HUES64 (cell line): ENCODE data around the gene TRAPPC5.

Source experiments
- H3K27ac ChIP-seq: 2 replicates; pipeline ENCODE4 v1.7.0; 2013; ENCODE audit warnings: low read depth, low read length, inconsistent platforms
- H3K27me3 ChIP-seq: 2 replicates; pipeline ENCODE4 v1.6.1; 2013; ENCODE audit warnings: mild to moderate bottlenecking, low read length; ENCODE audit not compliant: insufficient read depth
- H3K36me3 ChIP-seq: 2 replicates; pipeline ENCODE4 v1.6.1; 2013; ENCODE audit warnings: mild to moderate bottlenecking, low read length; ENCODE audit not compliant: insufficient read depth
- H3K4me1 ChIP-seq: 2 replicates; pipeline ENCODE4 v1.6.1; 2013; ENCODE audit warnings: mild to moderate bottlenecking, low read length, moderate library complexity; ENCODE audit not compliant: insufficient read depth
- H3K4me3 ChIP-seq: 2 replicates; pipeline ENCODE4 v1.5.1; 2013; ENCODE audit warnings: mild to moderate bottlenecking, low read length, moderate library complexity
- H3K9ac ChIP-seq: 2 replicates; pipeline ENCODE4 v1.6.1; 2013; ENCODE audit warnings: mild to moderate bottlenecking, low read depth, low read length
- H3K9me3 ChIP-seq: 2 replicates; pipeline ENCODE4 v1.6.1; 2013; ENCODE audit warnings: low read depth, low read length; ENCODE audit not compliant: insufficient read depth
- WGBS: fragments of 150-250, 120-280 bp; methylation state at CpG from one replicate; pipeline ENCODE4 v1.1.7; 2013; ENCODE audit warnings: missing lambda C conversion rate; 5-methylcytosine and 5-hydroxymethylcytosine counted together

TRAPPC5 gene

DNA sequence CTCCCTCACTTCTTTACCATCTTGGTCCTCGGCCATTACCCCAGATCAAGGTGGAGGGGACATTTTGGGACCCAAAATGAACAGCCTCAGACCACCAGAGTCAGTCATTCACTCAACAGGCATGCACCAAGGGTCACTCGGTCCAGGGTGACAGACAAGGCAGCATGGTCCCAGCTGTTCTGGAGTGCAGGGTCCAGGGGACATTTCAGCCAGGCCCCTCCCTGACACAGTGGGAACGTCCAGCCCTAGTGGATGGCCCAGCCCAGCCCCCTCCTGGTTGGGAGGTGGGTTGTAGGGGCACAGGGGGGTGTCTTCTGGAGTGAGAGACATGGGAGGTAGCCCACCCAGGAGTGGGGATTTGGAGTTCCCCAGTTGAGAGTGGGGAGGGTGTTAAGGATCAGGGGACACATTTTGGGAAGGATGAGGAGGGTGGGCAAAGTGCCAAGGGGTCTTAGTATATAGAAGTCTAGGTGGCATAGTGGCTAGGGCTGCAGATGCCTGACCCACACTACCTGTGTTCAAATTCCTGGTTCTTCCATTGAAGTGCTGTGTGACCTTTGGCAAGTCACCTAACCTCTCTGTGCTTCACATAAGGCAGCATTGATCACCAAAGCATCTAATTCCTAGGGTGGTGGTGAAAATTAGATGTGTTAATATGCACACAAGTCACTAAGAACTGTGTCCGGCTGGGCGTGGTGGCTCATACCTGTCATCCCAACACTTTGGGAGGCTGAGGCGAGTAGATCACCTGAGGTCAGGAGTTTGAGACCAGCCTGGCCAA is 23.8 kb downstream of the TRAPPC5 start:
- no peaks in the 10 kb centered on the region for H3K4me1 ChIP-seq

DNA sequence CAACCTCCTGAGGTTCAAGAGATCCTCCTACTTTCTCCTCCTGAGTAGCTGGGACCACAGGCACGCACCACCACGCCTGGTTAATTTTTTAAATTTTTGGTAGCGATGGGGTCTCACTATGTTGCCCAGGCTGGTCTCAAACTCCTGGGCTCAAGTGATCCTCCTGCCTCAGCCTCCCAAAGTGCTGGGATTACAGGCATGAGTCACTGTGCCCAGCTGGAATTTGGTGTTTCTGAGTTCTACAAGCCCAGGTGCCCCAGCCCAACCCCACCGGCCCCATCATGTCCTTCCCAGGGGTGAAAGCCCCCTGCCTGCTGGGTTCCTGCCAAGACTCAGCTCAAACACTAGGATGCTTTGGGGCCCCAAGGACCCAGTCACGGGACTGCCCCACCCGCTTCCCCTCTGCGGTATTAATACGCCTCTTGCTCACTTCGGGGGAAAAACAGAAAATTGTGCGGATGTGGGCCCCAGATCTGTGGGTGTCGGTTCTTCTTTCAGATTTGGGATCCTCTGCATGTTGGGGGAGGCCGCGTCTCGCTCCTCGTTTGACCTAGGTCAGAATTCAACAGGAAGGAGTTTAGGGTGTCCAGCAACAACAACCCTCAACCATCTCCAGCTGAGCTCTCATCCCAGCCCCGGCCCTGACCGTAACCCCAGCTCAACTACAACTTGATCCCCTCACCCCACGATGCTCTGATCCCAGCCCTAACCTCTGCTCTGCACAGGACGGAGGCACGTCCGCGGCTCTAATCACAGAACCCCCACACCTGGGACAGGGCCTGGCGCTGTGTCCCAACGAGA is 25.0 kb downstream of the TRAPPC5 start:
- H3K4me1 ChIP-seq = no peaks in the 10 kb centered on the region

More for the DNA sequence above, 23.8 kb downstream of the TRAPPC5 start:
- H3K9ac ChIP-seq = no peak overlapping the region
- H3K27ac ChIP-seq = no peak overlapping the region
- no peaks in the 10 kb centered on the region for H3K9me3 ChIP-seq
- no peaks in the 10 kb centered on the region for H3K36me3 ChIP-seq
- H3K4me3 ChIP-seq = no peak overlapping the region
- WGBS = 80% methylated on average over 6 of the region's 6 CpGs
- no peaks in the 10 kb centered on the region for H3K27me3 ChIP-seq

GRCh38 chr19:7706188-7706954 is 25.7 kb downstream of the TRAPPC5 start:
- no peaks in the 10 kb centered on the region for H3K36me3 ChIP-seq
- no peaks in the 10 kb centered on the region for H3K4me1 ChIP-seq
- WGBS = 83% methylated on average over 14 of the region's 14 CpGs
- H3K9me3 ChIP-seq = no peaks in the 10 kb centered on the region
- no peak overlapping the region for H3K9ac ChIP-seq
- no peak overlapping the region for H3K27ac ChIP-seq
- H3K4me3 ChIP-seq = no peak overlapping the region
- H3K27me3 ChIP-seq = no peaks in the 10 kb centered on the region

More for the DNA sequence above, 25.0 kb downstream of the TRAPPC5 start:
- no peak overlapping the region for H3K4me3 ChIP-seq
- no peaks in the 10 kb centered on the region for H3K27me3 ChIP-seq
- no peaks in the 10 kb centered on the region for H3K9me3 ChIP-seq
- 83% methylated on average over 21 of the region's 24 CpGs for whole genome bisulfite sequencing
- no peak overlapping the region for H3K27ac ChIP-seq
- H3K36me3 ChIP-seq = no peaks in the 10 kb centered on the region
- no peak overlapping the region for H3K9ac ChIP-seq

- H3K9ac ChIP-seq = no peak overlapping the region
- H3K36me3 ChIP-seq = no peaks in the 10 kb centered on the region
- H3K4me3 ChIP-seq = no peak overlapping the region
- H3K27me3 ChIP-seq = no peaks in the 10 kb centered on the region
- 88% methylated on average over 8 of the region's 8 CpGs for WGBS
- no peaks in the 10 kb centered on the region for H3K9me3 ChIP-seq
- no peaks in the 10 kb centered on the region for H3K4me1 ChIP-seq
- H3K27ac ChIP-seq = no peak overlapping the region
Measured at GRCh38 chr19:7706955-7707456, 26.4 kb downstream of the TRAPPC5 start.

DNA sequence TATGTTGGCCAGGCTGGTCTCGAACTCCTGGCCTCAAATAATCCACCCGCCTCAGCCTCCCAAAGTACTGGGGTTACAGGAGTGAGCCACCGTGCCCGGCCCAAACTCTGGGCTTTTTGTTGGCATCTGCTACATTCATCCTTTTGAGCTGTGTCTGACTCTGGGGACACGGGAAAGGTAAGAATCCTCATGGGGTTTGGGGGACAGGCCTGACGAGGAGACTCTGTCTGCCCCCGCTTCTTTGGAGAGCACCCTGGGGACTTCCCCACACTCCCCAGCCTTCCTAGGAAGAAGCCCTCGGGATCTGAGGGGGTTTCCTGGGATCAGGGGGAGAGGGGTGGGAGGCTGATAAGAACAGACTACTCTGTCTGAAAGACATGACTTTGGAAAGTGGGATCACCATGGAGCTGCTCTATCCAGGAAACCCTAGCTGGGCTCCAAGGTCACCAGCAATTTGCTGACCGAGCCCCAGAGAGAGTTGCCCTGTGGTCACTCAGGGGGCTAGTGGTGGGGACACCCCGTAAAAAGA is 29.4 kb downstream of the TRAPPC5 start:
- 82% methylated on average over 10 of the region's 10 CpGs for WGBS
- Histone ChIP-seq H3K4me3 (no peak overlapping the region), H3K27me3 (no peaks in the 10 kb centered on the region), H3K36me3 (no peaks in the 10 kb centered on the region), H3K9ac (no peak overlapping the region), H3K9me3 (no peaks in the 10 kb centered on the region), H3K4me1 (no peaks in the 10 kb centered on the region), H3K27ac (no peak overlapping the region)

- no peaks in the 10 kb centered on the region for H3K36me3 ChIP-seq
- H3K9me3 ChIP-seq = no peaks in the 10 kb centered on the region
- no peak overlapping the region for H3K9ac ChIP-seq
- H3K4me1 ChIP-seq = no peaks in the 10 kb centered on the region
- no peak overlapping the region for H3K4me3 ChIP-seq
- no peaks in the 10 kb centered on the region for H3K27me3 ChIP-seq
- H3K27ac ChIP-seq = no peak overlapping the region
- WGBS = 77% methylated on average over 5 of the region's 5 CpGs
Measured at GRCh38 chr19:7710616-7711015, 30.0 kb downstream of the TRAPPC5 start.

DNA sequence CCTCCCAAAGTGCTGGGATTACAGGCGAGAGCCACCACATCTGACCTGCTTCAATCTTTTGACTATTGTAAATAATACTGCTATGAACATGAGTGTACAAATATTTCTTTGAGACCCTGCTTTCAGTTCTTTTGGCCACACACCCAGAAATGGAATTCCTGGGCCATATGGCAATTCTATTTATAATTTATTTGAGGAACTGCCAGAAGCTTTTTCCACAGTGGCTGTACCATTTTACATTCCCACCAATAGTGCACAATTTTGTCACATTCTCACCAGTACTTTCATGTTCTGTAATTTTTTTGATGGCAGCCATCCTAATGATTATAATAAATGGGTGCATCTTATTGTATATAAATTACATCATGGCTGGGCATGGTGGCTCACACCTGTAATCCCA is 35.0 kb downstream of the TRAPPC5 start:
- H3K4me1 ChIP-seq = no peaks in the 10 kb centered on the region
- no peak overlapping the region for H3K9ac ChIP-seq
- WGBS = 100% methylated on average over 1 of the region's 1 CpG
- H3K9me3 ChIP-seq = no peaks in the 10 kb centered on the region
- no peaks in the 10 kb centered on the region for H3K27me3 ChIP-seq
- no peaks in the 10 kb centered on the region for H3K36me3 ChIP-seq
- no peak overlapping the region for H3K4me3 ChIP-seq
- H3K27ac ChIP-seq = no peak overlapping the region

- Histone ChIP-seq H3K27me3 (no peaks in the 10 kb centered on the region), H3K4me3 (no peak overlapping the region), H3K4me1 (no peaks in the 10 kb centered on the region), H3K9ac (no peak overlapping the region), H3K27ac (no peak overlapping the region), H3K9me3 (no peaks in the 10 kb centered on the region), H3K36me3 (no peaks in the 10 kb centered on the region)
- WGBS = 82% methylated on average over 1 of the region's 1 CpG
Measured at GRCh38 chr19:7716762-7717161, 36.1 kb downstream of the TRAPPC5 start.

- H3K9ac ChIP-seq = no peak overlapping the region
- H3K36me3 ChIP-seq = no peaks in the 10 kb centered on the region
- H3K4me3 ChIP-seq = no peak overlapping the region
- H3K9me3 ChIP-seq = no peaks in the 10 kb centered on the region
- H3K4me1 ChIP-seq = no peaks in the 10 kb centered on the region
- no peak overlapping the region for H3K27ac ChIP-seq
- 79% methylated on average over 8 of the region's 8 CpGs for WGBS
- no peaks in the 10 kb centered on the region for H3K27me3 ChIP-seq
Measured at GRCh38 chr19:7718668-7719067, 38.0 kb downstream of the TRAPPC5 start.

DNA sequence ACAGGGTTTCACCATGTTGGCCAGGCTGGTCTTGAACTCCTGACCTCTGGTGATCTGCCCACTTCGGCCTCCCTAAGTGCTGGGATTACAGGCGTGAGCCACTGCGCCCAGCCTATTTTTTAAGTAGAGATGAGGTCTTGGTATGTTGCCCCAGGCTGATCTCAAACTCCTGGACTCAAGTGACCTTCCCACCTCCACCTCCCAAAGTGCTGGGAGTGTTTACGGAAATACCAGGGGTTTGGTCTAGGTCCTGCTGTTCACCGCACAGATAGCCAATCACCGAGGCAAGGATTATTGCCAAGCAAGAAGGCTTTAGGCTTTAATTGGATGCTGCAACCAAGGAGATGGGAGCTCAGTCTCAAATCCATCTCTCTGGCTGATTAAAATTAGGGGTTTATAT is 39.7 kb downstream of the TRAPPC5 start:
- Histone ChIP-seq H3K4me3 (no peak overlapping the region), H3K36me3 (no peaks in the 10 kb centered on the region), H3K9ac (no peak overlapping the region), H3K27ac (no peak overlapping the region), H3K27me3 (no peaks in the 10 kb centered on the region), H3K9me3 (no peaks in the 10 kb centered on the region), H3K4me1 (no peaks in the 10 kb centered on the region)
- 90% methylated on average over 6 of the region's 6 CpGs for WGBS
